ENCODE results near the gene TUNAR.
"Not testable (repeated sequence)": the region's sequence is repeated elsewhere in the genome, so short reads cannot be mapped to it uniquely, and the experiment has no call there.

TUNAR gene

GRCh38 chr14:95968048-95968447, 91.4 kb downstream of the TUNAR start:
- DNase-seq (ENCODE audit: extremely low read depth in 1 of 2, low read depth in 1 of 2) = not testable (repeated sequence)
